ENCODE measurements around the gene LY86.

GRCh38 chr6:6700407-6701270 is 112.1 kb downstream of the LY86 start:
- no peak for TF ChIP-seq ZZZ3 (IDR thresholded peaks at IDR 0.05)
- no peak for TF ChIP-seq ARNT (IDR thresholded peaks at IDR 0.05)
- no peak for TF ChIP-seq SRSF7 (optimal IDR thresholded peaks at IDR 0.05; ENCODE audit: low read depth, low read length)
- no peak for TF ChIP-seq BDP1 (IDR thresholded peaks at IDR 0.05; ENCODE audit: insufficient read depth, insufficient read length)
- TF ChIP-seq CTCF (IDR thresholded peaks at IDR 0.05 in 2 of 3, conservative IDR thresholded peaks at IDR 0.05 in 1 of 3; ENCODE audit: insufficient read depth in 2 of 3, low read depth in 1 of 3, low read length in 3 of 3) = no peak
- TF ChIP-seq EZH2 (IDR thresholded peaks at IDR 0.05; ENCODE audit: borderline replicate concordance, low read depth, low read length) = no peak
- no peak for TF ChIP-seq ZFP36 (IDR thresholded peaks at IDR 0.05; ENCODE audit: low read depth, low read length, partially characterized antibody)
- no peak for TF ChIP-seq POLR2A (conservative IDR thresholded peaks at IDR 0.05)
